Mesothelial cell of epicardium (in vitro differentiated cells): ENCODE measurements around the gene PLXND1. TPM values are rescaled to one million over a fixed set of nuclear protein-coding genes. Genes with fewer than 3 reads are reported as not detected.

Source experiments
- DNase-seq, 2 experiments: peaks; one replicate each; pipeline ENCODE4 v3.0.0; 2021; ENCODE audit warnings: low spot score in 2 of 2; ENCODE audit not compliant: unreplicated experiment in 2 of 2
- H3K27ac Mint-ChIP-seq: 2 replicates; pipeline ENCODE4 v1.8.0; 2021; ENCODE audit warnings: mixed read lengths
- H3K27me3 Mint-ChIP-seq: 2 replicates; pipeline ENCODE4 v1.8.0; 2021; ENCODE audit warnings: low read depth, mixed read lengths
- H3K36me3 Mint-ChIP-seq: 2 replicates; pipeline ENCODE4 v1.8.0; 2021; ENCODE audit warnings: mixed read lengths
- H3K4me1 Mint-ChIP-seq: 2 replicates; pipeline ENCODE4 v1.8.0; 2021; ENCODE audit warnings: mixed read lengths
- H3K4me3 Mint-ChIP-seq: 2 replicates; pipeline ENCODE4 v1.8.0; 2021; ENCODE audit warnings: mild to moderate bottlenecking, moderate library complexity, mixed read lengths
- H3K9me3 Mint-ChIP-seq: 2 replicates; pipeline ENCODE4 v1.8.0; 2021; ENCODE audit warnings: mixed read lengths
- CTCF ChIP-seq: fragments of 200-600 bp; sonication (generic); IDR thresholded peaks from one replicate; pipeline ENCODE4 v1.5.0; 2021; ENCODE audit warnings: antibody characterized with exemption; ENCODE audit not compliant: unreplicated experiment
- total RNA-seq: library from RNA; stranded (reverse); gene quantifications from 3 replicates; pipeline ENCODE4 v1.2.1, GENCODE V29; 2021

PLXND1 gene
- total RNA-seq, 1 donor from 2014 or later = 60.6 TPM

GRCh38 chr3:129561619-129562248 lies 44.7 kb downstream of the PLXND1 start:
- Mint-ChIP-seq H3K27ac (no peak overlapping the region), H3K36me3 (no peaks in the 10 kb centered on the region), H3K27me3 (no peaks in the 10 kb centered on the region), H3K9me3 (no peaks in the 10 kb centered on the region), H3K4me1 (peaks cover 6% of the 10 kb centered on the region), H3K4me3 (no peak overlapping the region)
- TF ChIP-seq CTCF = no peak
- DNase-seq = no peak

GRCh38 chr3:129560911-129561594 lies 45.4 kb downstream of the PLXND1 start:
- H3K4me3 Mint-ChIP-seq = no peak overlapping the region
- no peaks in the 10 kb centered on the region for H3K36me3 Mint-ChIP-seq
- peaks cover 6% of the 10 kb centered on the region for H3K4me1 Mint-ChIP-seq
- DNase-seq = no peak
- peak overlapping the region; percentile 64 for H3K27ac Mint-ChIP-seq
- no peaks in the 10 kb centered on the region for H3K9me3 Mint-ChIP-seq
- no peak for TF ChIP-seq CTCF
- no peaks in the 10 kb centered on the region for H3K27me3 Mint-ChIP-seq

- H3K36me3 Mint-ChIP-seq = no peaks in the 10 kb centered on the region
- peak overlapping the region; percentile 64 for H3K27ac Mint-ChIP-seq
- no peaks in the 10 kb centered on the region for H3K9me3 Mint-ChIP-seq
- DNase-seq = no peak
- H3K27me3 Mint-ChIP-seq = no peaks in the 10 kb centered on the region
- no peak overlapping the region for H3K4me3 Mint-ChIP-seq
- no peak for TF ChIP-seq CTCF
- H3K4me1 Mint-ChIP-seq = peaks cover 6% of the 10 kb centered on the region
Observed at GRCh38 chr3:129560269-129560787, 46.1 kb downstream of the PLXND1 start.

GRCh38 chr3:129559565-129560079 lies 46.9 kb downstream of the PLXND1 start:
- H3K36me3 Mint-ChIP-seq = no peaks in the 10 kb centered on the region
- H3K4me3 Mint-ChIP-seq = no peak overlapping the region
- no peak overlapping the region for H3K27ac Mint-ChIP-seq
- H3K9me3 Mint-ChIP-seq = no peaks in the 10 kb centered on the region
- TF ChIP-seq CTCF = no peak
- H3K27me3 Mint-ChIP-seq = no peaks in the 10 kb centered on the region
- DNase-seq = no peak
- peaks cover 9% of the 10 kb centered on the region for H3K4me1 Mint-ChIP-seq

GRCh38 chr3:129558772-129559564 lies 47.5 kb downstream of the PLXND1 start:
- H3K36me3 Mint-ChIP-seq = no peaks in the 10 kb centered on the region

More at GRCh38 chr3:129558772-129559564, 47.5 kb downstream of the PLXND1 start:
- H3K4me3 Mint-ChIP-seq = no peak overlapping the region
- no peak overlapping the region for H3K27ac Mint-ChIP-seq
- no peaks in the 10 kb centered on the region for H3K27me3 Mint-ChIP-seq
- TF ChIP-seq CTCF = no peak
- no peaks in the 10 kb centered on the region for H3K9me3 Mint-ChIP-seq
- no peak for DNase-seq
- peaks cover 9% of the 10 kb centered on the region for H3K4me1 Mint-ChIP-seq
